Endodermal cell (in vitro differentiated cells): ENCODE results near the gene TBL1X. TPM values are rescaled to one million over a fixed set of nuclear protein-coding genes. Genes with fewer than 3 reads are reported as not detected.
"Not testable (repeated sequence)": the region's sequence is repeated elsewhere in the genome, so short reads cannot be mapped to it uniquely, and the experiment has no call there.

Source experiments
- DNase-seq: peaks from one replicate; pipeline ENCODE4 v3.0.0-alpha.2; 2017
- H3K27ac ChIP-seq: 2 replicates; pipeline ENCODE4 v1.5.1; 2013; ENCODE audit warnings: mild to moderate bottlenecking, low read depth, low read length, moderate library complexity
- H3K27me3 ChIP-seq: 2 replicates; pipeline ENCODE4 v1.6.1; 2013; ENCODE audit warnings: mild to moderate bottlenecking, low read length, moderate library complexity; ENCODE audit not compliant: insufficient read depth, control insufficient read depth, poor library complexity, severe bottlenecking
- H3K36me3 ChIP-seq: 2 replicates; pipeline ENCODE4 v1.7.0; 2013; ENCODE audit warnings: mild to moderate bottlenecking, low read length, moderate library complexity; ENCODE audit not compliant: control insufficient read depth, insufficient read depth
- H3K4me1 ChIP-seq: one replicate; pipeline ENCODE4 v1.7.0; 2013; ENCODE audit warnings: low read length; ENCODE audit not compliant: control insufficient read depth, insufficient read depth
- H3K4me3 ChIP-seq: 2 replicates; pipeline ENCODE4 v1.5.1; 2013; ENCODE audit warnings: mild to moderate bottlenecking, low read length, moderate library complexity
- H3K9ac ChIP-seq: 2 replicates; pipeline ENCODE4 v1.6.1; 2013; ENCODE audit warnings: mild to moderate bottlenecking, low read length, moderate library complexity; ENCODE audit not compliant: poor library complexity, severe bottlenecking; ENCODE audit errors: extremely low read depth
- H3K9me3 ChIP-seq: 2 replicates; pipeline ENCODE4 v1.6.1; 2013; ENCODE audit warnings: mild to moderate bottlenecking, low read length, moderate library complexity; ENCODE audit not compliant: control insufficient read depth
- H3K27ac Mint-ChIP-seq: 2 replicates; pipeline ENCODE4 v1.8.0; 2020; ENCODE audit warnings: mixed read lengths
- H3K27me3 Mint-ChIP-seq: 2 replicates; pipeline ENCODE4 v1.8.0; 2021; ENCODE audit warnings: mild to moderate bottlenecking, mixed read lengths; ENCODE audit not compliant: insufficient read depth
- H3K36me3 Mint-ChIP-seq: 2 replicates; pipeline ENCODE4 v1.8.0; 2020; ENCODE audit warnings: low read depth, mixed read lengths
- H3K4me1 Mint-ChIP-seq: 2 replicates; pipeline ENCODE4 v1.8.0; 2020; ENCODE audit warnings: mixed read lengths
- H3K4me3 Mint-ChIP-seq: 2 replicates; pipeline ENCODE4 v1.8.0; 2020; ENCODE audit warnings: mild to moderate bottlenecking, moderate library complexity, mixed read lengths
- H3K9me3 Mint-ChIP-seq: 2 replicates; pipeline ENCODE4 v1.8.0; 2020; ENCODE audit warnings: mild to moderate bottlenecking, mixed read lengths
- WGBS, 2 experiments: methylation state at CpG; one replicate each; pipeline versions ENCODE4 v1.1.5 to v1.1.7; 2013; ENCODE audit warnings: missing lambda C conversion rate in 2 of 2, mixed read lengths in 1 of 2; ENCODE audit not compliant: insufficient coverage in 1 of 2, insufficient read length in 1 of 2; 5-methylcytosine and 5-hydroxymethylcytosine counted together
- total RNA-seq, 2 donors: library from RNA; stranded (reverse); fragmentation: NEBNext Ultra II Directional in 1 of 2; extraction: Animal tissue kit (Norgen Biotek cat#: 25700) in 1 of 2; gene quantifications; 2 replicates in 1 of 2; 3 replicates in 1 of 2; pipeline ENCODE4 v1.2.1, GENCODE V29; 2021
- TF ChIP-seq, protein P1 (sequence below): fragments of 200-600 bp; sonication (generic); conservative IDR thresholded peaks from 2 replicates; pipeline ENCODE4 v1.5.0; 2021; ENCODE audit warnings: antibody characterized with exemption, mild to moderate bottlenecking

TBL1X gene
- total RNA-seq, 2 donors from 2014 or later, result 19.1 to 24.1 TPM

DNA sequence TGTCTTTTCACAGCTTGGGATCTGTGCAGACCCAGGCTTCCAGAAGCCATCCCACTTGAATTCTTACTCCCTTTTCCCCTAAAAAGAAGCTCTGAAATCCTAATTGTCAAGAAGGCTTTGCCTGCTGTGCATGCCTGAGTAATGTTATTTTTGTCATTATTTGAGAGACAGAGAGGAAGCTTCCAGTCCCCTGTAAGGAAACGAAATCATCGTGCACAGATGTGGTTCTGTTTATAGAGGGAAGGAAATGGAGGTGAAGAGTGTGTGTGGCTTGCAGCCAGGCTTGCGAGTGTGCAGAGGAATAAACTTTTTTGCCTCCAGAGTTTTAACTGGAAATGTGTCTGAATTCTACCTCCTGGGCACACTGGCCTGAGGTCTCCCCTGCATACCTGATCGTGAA is 70.2 kb downstream of the TBL1X start:
- Histone ChIP-seq H3K9ac (no peak overlapping the region), H3K9me3 (no peaks in the 10 kb centered on the region), H3K27ac (peak overlapping the region; percentile 73), H3K4me3 (no peak overlapping the region), H3K36me3 (no peaks in the 10 kb centered on the region), H3K4me1 (no peaks in the 10 kb centered on the region), H3K27me3 (no peaks in the 10 kb centered on the region)
- TF ChIP-seq, protein P1, sequence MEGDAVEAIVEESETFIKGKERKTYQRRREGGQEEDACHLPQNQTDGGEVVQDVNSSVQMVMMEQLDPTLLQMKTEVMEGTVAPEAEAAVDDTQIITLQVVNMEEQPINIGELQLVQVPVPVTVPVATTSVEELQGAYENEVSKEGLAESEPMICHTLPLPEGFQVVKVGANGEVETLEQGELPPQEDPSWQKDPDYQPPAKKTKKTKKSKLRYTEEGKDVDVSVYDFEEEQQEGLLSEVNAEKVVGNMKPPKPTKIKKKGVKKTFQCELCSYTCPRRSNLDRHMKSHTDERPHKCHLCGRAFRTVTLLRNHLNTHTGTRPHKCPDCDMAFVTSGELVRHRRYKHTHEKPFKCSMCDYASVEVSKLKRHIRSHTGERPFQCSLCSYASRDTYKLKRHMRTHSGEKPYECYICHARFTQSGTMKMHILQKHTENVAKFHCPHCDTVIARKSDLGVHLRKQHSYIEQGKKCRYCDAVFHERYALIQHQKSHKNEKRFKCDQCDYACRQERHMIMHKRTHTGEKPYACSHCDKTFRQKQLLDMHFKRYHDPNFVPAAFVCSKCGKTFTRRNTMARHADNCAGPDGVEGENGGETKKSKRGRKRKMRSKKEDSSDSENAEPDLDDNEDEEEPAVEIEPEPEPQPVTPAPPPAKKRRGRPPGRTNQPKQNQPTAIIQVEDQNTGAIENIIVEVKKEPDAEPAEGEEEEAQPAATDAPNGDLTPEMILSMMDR, result no peak
- H3K36me3 Mint-ChIP-seq, result no peaks in the 10 kb centered on the region
- H3K27ac Mint-ChIP-seq, result no peak overlapping the region
- H3K4me1 Mint-ChIP-seq, result peaks cover 5% of the 10 kb centered on the region
- H3K9me3 Mint-ChIP-seq, result peaks cover 43% of the 10 kb centered on the region
- no peaks in the 10 kb centered on the region for H3K27me3 Mint-ChIP-seq
- WGBS, 2 experiments, result 25 to 61% methylated on average over 2 to 4 of the region's 4 CpGs
- no peak for DNase-seq
- H3K4me3 Mint-ChIP-seq, result no peak overlapping the region

DNA sequence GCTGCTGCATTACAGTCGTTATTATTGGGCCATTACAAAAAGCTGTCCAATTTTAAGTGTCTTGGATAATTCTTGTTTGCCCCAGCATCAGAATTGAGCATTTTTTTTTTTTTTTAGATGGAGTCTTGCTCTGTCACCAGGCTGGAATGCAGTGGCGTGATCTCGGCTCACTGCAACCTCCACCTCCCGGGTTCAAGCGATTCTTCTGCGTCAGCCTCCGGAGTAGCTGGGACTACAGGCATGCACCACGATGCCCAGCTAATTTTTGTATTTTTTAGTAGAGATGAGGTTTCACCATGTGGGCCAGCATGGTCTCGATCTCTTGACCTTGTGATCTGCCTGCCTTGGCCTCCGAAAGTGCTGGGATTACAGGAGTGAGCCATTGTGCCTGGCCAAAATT is 71.3 kb downstream of the TBL1X start:
- H3K27me3 ChIP-seq, DNase-seq, H3K9me3 ChIP-seq, H3K27me3 Mint-ChIP-seq, H3K36me3 ChIP-seq, H3K27ac Mint-ChIP-seq, H3K4me1 ChIP-seq, H3K4me3 ChIP-seq, H3K36me3 Mint-ChIP-seq, H3K4me3 Mint-ChIP-seq, H3K9ac ChIP-seq, H3K27ac ChIP-seq, H3K4me1 Mint-ChIP-seq: not testable (repeated sequence)
- peaks cover 54% of the 10 kb centered on the region for H3K9me3 Mint-ChIP-seq
- WGBS, 2 experiments, result 90 to 100% methylated on average over 1 to 10 of the region's 10 CpGs

DNA sequence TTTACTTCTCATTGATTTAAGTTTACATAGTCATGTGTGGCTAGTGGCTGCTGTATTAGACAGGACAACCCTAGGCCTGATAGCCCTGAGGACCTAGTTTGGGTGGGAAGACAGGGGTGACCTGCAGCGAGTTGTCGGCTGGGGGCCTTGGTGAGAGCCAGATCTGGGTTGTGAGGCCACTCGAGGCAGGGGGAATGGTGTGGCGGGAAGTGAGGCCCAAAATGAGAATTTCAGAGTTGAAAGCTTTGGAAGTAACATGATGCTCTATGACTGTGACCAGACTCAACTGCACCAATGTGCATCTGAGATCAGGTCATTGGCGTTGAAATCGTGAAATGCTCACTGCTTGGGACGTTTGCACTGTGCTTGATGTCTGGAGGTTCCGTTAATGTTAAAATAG is 72.9 kb downstream of the TBL1X start:
- WGBS, 2 experiments, result 97 to 100% methylated on average over 2 to 8 of the region's 8 CpGs
- Histone ChIP-seq H3K27ac (no peak overlapping the region), H3K4me3 (no peak overlapping the region), H3K27me3 (no peaks in the 10 kb centered on the region), H3K4me1 (no peaks in the 10 kb centered on the region), H3K36me3 (no peaks in the 10 kb centered on the region), H3K9ac (no peak overlapping the region), H3K9me3 (no peaks in the 10 kb centered on the region)
- no peaks in the 10 kb centered on the region for H3K27me3 Mint-ChIP-seq
- H3K9me3 Mint-ChIP-seq, result peaks cover 55% of the 10 kb centered on the region
- no peaks in the 10 kb centered on the region for H3K4me1 Mint-ChIP-seq
- TF ChIP-seq, protein P1, result no peak
- no peak overlapping the region for H3K27ac Mint-ChIP-seq
- H3K36me3 Mint-ChIP-seq, result no peaks in the 10 kb centered on the region
- no peak overlapping the region for H3K4me3 Mint-ChIP-seq
- no peak for DNase-seq

GRCh38 chrX:9538544-9539045 is 73.7 kb downstream of the TBL1X start:
- H3K27me3 ChIP-seq, result no peaks in the 10 kb centered on the region
- peak; percentile 9 for DNase-seq
- H3K27ac ChIP-seq, result no peak overlapping the region
- TF ChIP-seq, protein P1, result no peak
- Mint-ChIP-seq H3K4me3 (no peak overlapping the region), H3K4me1 (peaks cover 2% of the 10 kb centered on the region), H3K27me3 (no peaks in the 10 kb centered on the region), H3K36me3 (no peaks in the 10 kb centered on the region), H3K27ac (no peak overlapping the region), H3K9me3 (peaks cover 53% of the 10 kb centered on the region)
- no peaks in the 10 kb centered on the region for H3K4me1 ChIP-seq
- no peaks in the 10 kb centered on the region for H3K36me3 ChIP-seq
- 67 to 90% methylated on average over 1 to 10 of the region's 10 CpGs for WGBS, 2 experiments
- H3K9ac ChIP-seq, result no peak overlapping the region
- no peaks in the 10 kb centered on the region for H3K9me3 ChIP-seq
- H3K4me3 ChIP-seq, result no peak overlapping the region
